Fibroblast of lung (primary cell): ENCODE measurements around the gene ZNF79.

ENCODE experiments used
- CTCF ChIP-seq, 2 donors: IDR thresholded peaks in 1 of 2; conservative IDR thresholded peaks in 1 of 2; 1 replicate in 1 of 2; 2 replicates in 1 of 2; pipeline ENCODE4 v1.5.1; 2011 to 2012; ENCODE audit warnings: low read length in 2 of 2, control low read depth in 1 of 2, inconsistent platforms in 1 of 2, low read depth in 1 of 2, mild to moderate bottlenecking in 1 of 2
- EZH2 ChIP-seq: IDR thresholded peaks from 2 replicates; pipeline ENCODE4 v1.5.1; 2012; ENCODE audit warnings: low read length, control low read depth, mild to moderate bottlenecking; ENCODE audit errors: missing control alignments

- no peak for TF ChIP-seq CTCF (conservative IDR thresholded peaks at IDR 0.05 in 1 of 2, IDR thresholded peaks at IDR 0.05 in 1 of 2; ENCODE audit: low read depth in 1 of 2, low read length in 2 of 2)
- TF ChIP-seq EZH2, result no peak
These were observed 32.0 kb upstream of the ZNF79 start for GRCh38 chr9:127392166-127392565.
